Skeletal muscle satellite cell (primary cell): Measurements from ENCODE around the gene GBA2.

Experiments used
- H3K27me3 ChIP-seq: 2 replicates; pipeline ENCODE4 v1.7.0; 2013; ENCODE audit warnings: low read length; ENCODE audit not compliant: control insufficient read depth, insufficient read depth
- H3K36me3 ChIP-seq: 2 replicates; pipeline ENCODE4 v1.7.0; 2013; ENCODE audit warnings: mild to moderate bottlenecking, control low read depth, low read length; ENCODE audit not compliant: insufficient read depth
- H3K4me1 ChIP-seq: 2 replicates; pipeline ENCODE4 v1.7.0; 2013; ENCODE audit warnings: low read length; ENCODE audit not compliant: control insufficient read depth, insufficient read depth
- H3K4me2 ChIP-seq: 2 replicates; pipeline ENCODE4 v1.7.0; 2013; ENCODE audit warnings: mild to moderate bottlenecking, low read length
- H3K4me3 ChIP-seq: 2 replicates; pipeline ENCODE4 v1.7.0; 2013; ENCODE audit warnings: low read length
- H3K9ac ChIP-seq: 2 replicates; pipeline ENCODE4 v1.7.0; 2013; ENCODE audit warnings: mild to moderate bottlenecking, low read depth, low read length, moderate library complexity
- H3K9me3 ChIP-seq: replicated peaks from 2 replicates; pipeline ENCODE4 v1.7.0; 2013; ENCODE audit warnings: mild to moderate bottlenecking, control low read depth, low read length

GBA2 gene

DNA sequence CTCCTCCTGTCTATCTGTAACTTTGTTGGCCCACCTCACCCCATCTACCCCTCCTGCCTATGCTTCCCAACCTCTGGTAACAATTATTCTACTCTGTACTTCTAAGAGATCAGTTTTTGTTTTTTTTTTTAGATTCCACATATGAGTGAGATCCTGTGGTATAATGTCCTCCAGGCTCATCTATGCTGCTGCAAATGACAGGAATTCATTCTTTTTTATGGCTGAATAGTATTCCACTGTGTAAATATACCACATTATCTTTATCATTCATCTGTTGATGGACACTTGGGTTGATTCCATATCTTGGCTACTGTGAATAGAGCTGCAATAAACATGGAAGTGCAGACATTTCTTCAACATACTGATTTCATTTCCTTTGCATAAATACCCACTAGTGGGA lies 34.4 kb upstream of the GBA2 start:
- Histone ChIP-seq H3K9ac (no peak overlapping the region), H3K36me3 (no peaks in the 10 kb centered on the region), H3K9me3 (no peaks in the 10 kb centered on the region), H3K4me3 (no peak overlapping the region), H3K4me2 (no peak overlapping the region), H3K27me3 (peaks cover 51% of the 10 kb centered on the region), H3K4me1 (no peaks in the 10 kb centered on the region)

DNA sequence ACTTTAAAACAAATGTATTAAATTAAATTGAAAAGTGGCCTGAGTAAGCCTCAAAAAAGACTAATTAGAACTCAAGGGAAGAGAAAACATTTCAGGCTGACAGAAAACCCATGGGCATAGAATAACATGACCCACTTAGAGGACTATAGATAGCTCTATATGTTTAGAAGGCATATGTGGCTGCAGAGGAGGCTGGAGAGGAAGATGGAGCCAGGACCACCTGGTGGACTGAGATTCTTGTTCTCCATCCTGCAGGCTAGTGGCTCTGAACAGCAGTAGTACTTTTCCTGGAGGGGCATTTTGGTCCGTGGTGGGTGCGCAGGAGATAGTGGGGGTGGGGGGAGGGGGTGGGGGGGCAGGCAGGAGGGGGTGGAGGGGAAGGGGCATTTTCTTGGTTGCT lies 32.0 kb upstream of the GBA2 start:
- no peaks in the 10 kb centered on the region for H3K9me3 ChIP-seq
- no peaks in the 10 kb centered on the region for H3K4me1 ChIP-seq
- no peak overlapping the region for H3K4me3 ChIP-seq
- no peak overlapping the region for H3K9ac ChIP-seq
- no peaks in the 10 kb centered on the region for H3K36me3 ChIP-seq
- peaks cover 46% of the 10 kb centered on the region for H3K27me3 ChIP-seq
- H3K4me2 ChIP-seq: no peak overlapping the region

DNA sequence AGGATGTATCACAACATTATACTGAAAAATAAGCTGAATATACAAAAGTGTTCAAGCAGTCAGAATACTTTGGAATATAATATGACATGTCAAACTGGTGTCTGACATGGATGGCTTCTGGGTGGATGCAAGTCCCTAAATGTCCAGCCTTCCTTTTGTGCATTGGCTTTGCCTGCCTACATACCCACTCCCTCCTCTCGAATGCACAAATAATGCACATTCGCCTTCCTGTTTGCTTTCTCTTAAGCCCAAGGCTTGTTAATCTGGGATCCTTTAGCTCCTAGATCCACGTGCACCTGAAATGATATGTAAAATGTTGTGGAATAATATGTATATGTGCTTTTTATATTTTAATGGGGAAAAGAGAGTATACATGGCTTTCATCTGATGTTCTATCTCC lies 29.5 kb upstream of the GBA2 start:
- H3K4me2 ChIP-seq: no peak overlapping the region
- H3K36me3 ChIP-seq: no peaks in the 10 kb centered on the region
- H3K9ac ChIP-seq: no peak overlapping the region
- peaks cover 34% of the 10 kb centered on the region for H3K27me3 ChIP-seq
- no peaks in the 10 kb centered on the region for H3K9me3 ChIP-seq
- no peaks in the 10 kb centered on the region for H3K4me1 ChIP-seq
- H3K4me3 ChIP-seq: no peak overlapping the region

DNA sequence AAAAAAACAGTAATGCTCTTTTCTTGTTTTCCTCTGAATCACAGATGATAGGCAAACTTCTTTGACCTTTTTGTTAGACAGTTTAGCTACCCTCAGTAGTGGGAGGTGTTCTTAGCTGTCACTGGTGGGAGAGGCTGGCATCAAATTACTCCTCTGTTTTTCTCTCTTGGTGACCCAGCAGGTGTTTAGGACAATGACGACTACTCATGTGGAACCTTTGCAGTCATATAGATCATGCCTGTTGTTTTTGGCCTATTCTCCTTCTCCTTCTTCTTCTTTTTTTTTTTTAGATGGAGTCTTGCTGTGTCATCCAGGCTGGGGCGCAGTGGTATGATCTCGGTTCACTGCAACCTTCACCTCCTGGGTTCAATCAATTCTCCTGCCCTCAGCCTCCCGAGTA lies 27.0 kb upstream of the GBA2 start:
- Histone ChIP-seq H3K27me3 (peaks cover 31% of the 10 kb centered on the region), H3K36me3 (no peaks in the 10 kb centered on the region), H3K4me2 (no peak overlapping the region), H3K9me3 (no peaks in the 10 kb centered on the region), H3K9ac (no peak overlapping the region), H3K4me1 (peaks cover 11% of the 10 kb centered on the region), H3K4me3 (no peak overlapping the region)

DNA sequence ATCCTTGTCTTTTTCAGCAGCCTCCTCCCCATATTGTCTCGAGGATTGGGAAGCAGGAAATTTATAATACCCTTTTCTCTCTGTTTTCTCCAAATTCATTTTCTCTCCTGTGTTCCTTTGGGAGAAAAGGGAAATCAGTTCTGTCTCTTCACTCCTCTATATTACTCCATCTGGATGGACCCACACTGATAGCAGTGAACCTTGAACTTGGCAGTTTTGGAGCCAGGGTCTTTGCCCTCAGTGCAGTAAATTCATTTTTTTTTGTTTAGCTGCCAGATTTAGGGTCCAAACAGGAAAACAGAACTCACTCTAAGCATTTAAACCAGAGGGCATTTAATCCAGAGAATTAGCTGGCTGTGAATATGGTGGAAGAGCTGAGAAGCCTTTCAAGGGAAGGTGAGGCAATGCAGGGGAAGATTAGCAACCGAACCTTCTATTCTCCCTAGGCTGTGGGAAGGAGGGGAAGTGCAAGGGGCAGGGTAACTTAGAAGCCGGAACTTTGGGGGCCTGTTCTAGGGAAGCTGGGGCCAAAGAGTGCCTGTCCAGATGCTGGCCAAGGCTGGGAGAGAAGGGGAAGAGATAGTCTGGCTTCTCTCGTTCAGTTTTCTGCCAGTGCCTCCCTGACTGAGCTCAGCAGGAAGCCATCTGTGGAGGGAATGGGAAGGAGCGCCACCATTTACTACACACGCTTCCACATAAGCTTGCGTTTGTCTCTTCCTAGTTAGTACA lies 26.0 kb upstream of the GBA2 start:
- Histone ChIP-seq H3K9me3 (no peaks in the 10 kb centered on the region), H3K4me1 (peaks cover 15% of the 10 kb centered on the region), H3K4me3 (no peak overlapping the region), H3K9ac (no peak overlapping the region), H3K27me3 (peaks cover 31% of the 10 kb centered on the region), H3K4me2 (no peak overlapping the region), H3K36me3 (no peaks in the 10 kb centered on the region)

DNA sequence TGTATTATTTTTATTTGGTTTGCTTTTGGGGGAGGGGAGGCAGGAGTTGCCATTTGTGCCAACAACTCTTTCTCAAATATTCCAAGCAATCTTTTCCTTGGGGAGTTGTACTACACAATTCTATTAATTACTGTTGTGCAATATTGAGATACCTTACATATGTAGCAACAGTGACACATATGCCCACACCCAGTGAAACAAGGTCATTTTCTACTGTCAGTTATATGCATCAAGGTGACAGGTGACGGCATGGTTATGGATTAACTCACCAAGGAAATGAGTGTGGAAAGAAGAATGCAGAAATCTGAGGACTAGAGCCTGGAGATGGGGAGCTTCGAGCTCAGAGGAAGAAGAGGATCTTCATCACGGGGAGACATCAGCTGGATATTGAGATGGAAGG lies 22.9 kb upstream of the GBA2 start:
- H3K4me1 ChIP-seq: peaks cover 15% of the 10 kb centered on the region
- H3K27me3 ChIP-seq: peaks cover 20% of the 10 kb centered on the region
- H3K36me3 ChIP-seq: no peaks in the 10 kb centered on the region
- H3K9ac ChIP-seq: no peak overlapping the region
- H3K4me2 ChIP-seq: no peak overlapping the region
- no peak overlapping the region for H3K4me3 ChIP-seq
- H3K9me3 ChIP-seq: no peaks in the 10 kb centered on the region

DNA sequence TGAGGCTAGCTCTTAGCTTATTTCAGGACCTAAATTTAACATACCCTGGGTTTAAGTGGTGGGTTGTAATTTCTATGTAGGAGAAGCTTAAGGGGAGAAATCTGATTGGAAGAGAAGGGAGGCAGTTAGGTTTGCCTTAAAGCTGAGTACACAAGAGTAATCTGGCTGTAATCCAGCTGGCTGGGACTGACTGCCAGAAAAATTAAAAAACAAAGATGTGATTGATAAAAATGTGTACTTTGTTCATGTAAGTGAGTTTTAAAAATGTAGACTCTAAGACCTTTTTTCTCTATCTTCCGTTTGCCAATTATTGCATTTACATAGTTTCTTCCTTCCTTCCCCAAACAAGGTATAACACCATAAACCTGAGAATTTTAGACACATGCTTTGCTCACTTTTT lies 22.5 kb upstream of the GBA2 start:
- Histone ChIP-seq H3K36me3 (no peaks in the 10 kb centered on the region), H3K4me1 (peaks cover 15% of the 10 kb centered on the region), H3K4me3 (no peak overlapping the region), H3K27me3 (peaks cover 20% of the 10 kb centered on the region), H3K4me2 (no peak overlapping the region), H3K9ac (no peak overlapping the region), H3K9me3 (no peaks in the 10 kb centered on the region)

DNA sequence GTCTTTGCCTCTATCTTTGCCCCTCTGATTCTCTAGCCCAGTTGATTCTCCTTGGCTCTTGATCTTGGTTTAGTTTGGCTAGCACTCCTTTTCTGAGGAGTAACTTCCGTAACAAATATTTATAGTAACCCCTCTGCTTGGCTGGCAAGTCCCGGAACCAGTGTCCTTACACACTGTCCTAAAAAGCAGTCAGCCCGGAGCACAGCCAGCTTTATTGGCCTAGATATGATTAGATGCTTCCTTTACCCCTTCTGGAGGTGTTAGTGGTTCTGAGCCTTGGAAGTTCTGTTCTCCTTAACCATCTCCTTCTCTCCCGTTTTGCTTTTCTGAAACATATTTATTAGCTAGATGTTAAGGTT lies 22.0 kb upstream of the GBA2 start:
- H3K4me3 ChIP-seq: no peak overlapping the region
- H3K4me2 ChIP-seq: peak overlapping the region; percentile 10
- peaks cover 15% of the 10 kb centered on the region for H3K4me1 ChIP-seq
- no peaks in the 10 kb centered on the region for H3K9me3 ChIP-seq
- H3K27me3 ChIP-seq: peaks cover 20% of the 10 kb centered on the region
- H3K36me3 ChIP-seq: no peaks in the 10 kb centered on the region
- H3K9ac ChIP-seq: no peak overlapping the region

DNA sequence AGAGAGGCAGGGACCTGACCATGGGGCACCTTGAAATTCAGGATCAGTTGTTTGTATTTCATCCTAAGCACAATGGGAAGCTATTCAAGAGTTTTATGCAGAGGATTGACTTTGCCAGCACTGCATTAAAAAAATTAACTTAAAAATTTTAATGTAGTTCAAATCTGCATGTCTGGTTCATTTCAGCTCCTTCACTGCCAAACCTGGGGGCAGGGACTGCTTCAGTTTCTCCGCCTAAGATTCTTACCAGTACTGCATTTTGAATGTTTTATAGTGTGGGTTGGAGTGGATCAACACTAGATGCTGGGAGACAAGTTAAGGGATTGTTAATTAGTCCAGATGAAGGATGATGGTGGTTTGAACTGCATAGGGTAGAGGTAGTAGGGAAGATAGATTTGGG lies 20.7 kb upstream of the GBA2 start:
- H3K4me1 ChIP-seq: peaks cover 15% of the 10 kb centered on the region

GRCh38 chr9:35767458-35767857 lies 18.4 kb upstream of the GBA2 start:
- Histone ChIP-seq H3K9ac (no peak overlapping the region), H3K4me3 (no peak overlapping the region), H3K36me3 (no peaks in the 10 kb centered on the region), H3K4me1 (peaks cover 15% of the 10 kb centered on the region), H3K27me3 (peaks cover 15% of the 10 kb centered on the region), H3K9me3 (no peaks in the 10 kb centered on the region), H3K4me2 (no peak overlapping the region)

More for the DNA sequence above, 20.7 kb upstream of the GBA2 start:
- peaks cover 15% of the 10 kb centered on the region for H3K27me3 ChIP-seq
- H3K36me3 ChIP-seq: no peaks in the 10 kb centered on the region
- no peak overlapping the region for H3K9ac ChIP-seq
- H3K9me3 ChIP-seq: no peaks in the 10 kb centered on the region
- H3K4me3 ChIP-seq: no peak overlapping the region
- no peak overlapping the region for H3K4me2 ChIP-seq

- Histone ChIP-seq H3K36me3 (no peaks in the 10 kb centered on the region), H3K4me1 (peaks cover 12% of the 10 kb centered on the region), H3K27me3 (peaks cover 15% of the 10 kb centered on the region), H3K4me2 (no peak overlapping the region), H3K4me3 (no peak overlapping the region), H3K9ac (no peak overlapping the region), H3K9me3 (no peaks in the 10 kb centered on the region)
Measured at GRCh38 chr9:35766997-35767396, 18.0 kb upstream of the GBA2 start.

GRCh38 chr9:35763803-35764202 lies 14.8 kb upstream of the GBA2 start:
- H3K9ac ChIP-seq: no peak overlapping the region
- H3K9me3 ChIP-seq: no peaks in the 10 kb centered on the region
- no peak overlapping the region for H3K4me3 ChIP-seq
- no peaks in the 10 kb centered on the region for H3K27me3 ChIP-seq
- H3K4me1 ChIP-seq: peaks cover 7% of the 10 kb centered on the region
- no peak overlapping the region for H3K4me2 ChIP-seq
- no peaks in the 10 kb centered on the region for H3K36me3 ChIP-seq
